Karpas-422 (cell line): ENCODE measurements around the gene DNMT1. TPM values are rescaled to one million over a fixed set of nuclear protein-coding genes. Genes with fewer than 3 reads are reported as not detected.

Source experiments
- DNase-seq: peaks from one replicate; pipeline ENCODE4 v3.0.0-alpha.2; 2015
- H2AFZ ChIP-seq: fragments of 200-600 bp; sonication (generic); 2 replicates; pipeline ENCODE4 v1.6.1; 2014; ENCODE audit warnings: antibody characterized with exemption, low read length, mixed read lengths
- H3K27ac ChIP-seq: fragments of 200-600 bp; sonication (generic); 2 replicates; pipeline ENCODE4 v1.5.1; 2014; ENCODE audit warnings: mild to moderate bottlenecking, low read length, moderate library complexity
- H3K27me3 ChIP-seq: fragments of 200-600 bp; sonication (generic); 2 replicates; pipeline ENCODE4 v1.6.1; 2014; ENCODE audit warnings: low read length, mixed read lengths
- H3K36me3 ChIP-seq: fragments of 200-600 bp; sonication (generic); 2 replicates; pipeline ENCODE4 v1.6.1; 2014; ENCODE audit warnings: low read length, mixed read lengths; ENCODE audit not compliant: insufficient read depth
- H3K4me1 ChIP-seq: fragments of 200-600 bp; sonication (generic); 2 replicates; pipeline ENCODE4 v1.6.1; 2014; ENCODE audit warnings: mild to moderate bottlenecking, low read length, mixed read lengths
- H3K4me2 ChIP-seq: fragments of 200-600 bp; sonication (generic); 2 replicates; pipeline ENCODE4 v1.6.1; 2014; ENCODE audit warnings: low read length, low read depth, mild to moderate bottlenecking; ENCODE audit not compliant: poor library complexity, severe bottlenecking
- H3K4me3 ChIP-seq: fragments of 200-600 bp; sonication (generic); 2 replicates; pipeline ENCODE4 v1.5.1; 2014; ENCODE audit warnings: mild to moderate bottlenecking, antibody characterized with exemption, low read length, mixed read lengths
- H3K79me2 ChIP-seq: fragments of 200-600 bp; sonication (generic); 2 replicates; pipeline ENCODE4 v1.6.1; 2014; ENCODE audit warnings: mild to moderate bottlenecking, low read length, mixed read lengths
- H3K9ac ChIP-seq: fragments of 200-600 bp; sonication (generic); 2 replicates; pipeline ENCODE4 v1.6.0; 2014; ENCODE audit warnings: low read length
- H3K9me2 ChIP-seq: fragments of 200-600 bp; sonication (generic), shearing (Covaris generic); replicated peaks from 2 replicates; pipeline ENCODE4 v1.6.0; 2014; ENCODE audit warnings: mild to moderate bottlenecking, low read length, moderate library complexity; ENCODE audit not compliant: insufficient read depth
- H3K9me3 ChIP-seq: fragments of 300-700, 200-600 bp; sonication (generic); 2 replicates; pipeline ENCODE4 v1.6.1; 2014; ENCODE audit warnings: low read length, mixed read lengths
- H4K20me1 ChIP-seq: fragments of 200-600 bp; sonication (generic); 2 replicates; pipeline ENCODE4 v1.6.1; 2014; ENCODE audit warnings: mild to moderate bottlenecking, antibody characterized with exemption, low read length, low read depth; ENCODE audit not compliant: insufficient read depth
- total RNA-seq: library from RNA; depleted of rRNA; stranded (reverse); fragments of >200 nt; shearing (Covaris generic); gene quantifications from 2 replicates; pipeline ENCODE4 v1.2.3, GENCODE V29; 2014; ENCODE audit warnings: low replicate concordance

Gene DNMT1
- total RNA-seq, 1 experiment from 2014 or later, result 94.9 TPM

- H3K9ac ChIP-seq, result peak overlapping the region; percentile 86
- peak overlapping the region; percentile 79 for H3K4me2 ChIP-seq
- H4K20me1 ChIP-seq, result peaks cover 30% of the 10 kb centered on the region; the same call in 1 of the 2 replicates
- no peaks in the 10 kb centered on the region for H3K27me3 ChIP-seq
- H3K79me2 ChIP-seq, result peaks cover 20% of the 10 kb centered on the region
- H3K27ac ChIP-seq, result peak overlapping the region; percentile 59; the same call in 1 of the 2 replicates
- H3K4me1 ChIP-seq, result peaks cover 15% of the 10 kb centered on the region
- H3K36me3 ChIP-seq, result peaks cover 9% of the 10 kb centered on the region
- peak overlapping the region; percentile 90 for H3K4me3 ChIP-seq
- no peaks in the 10 kb centered on the region for H3K9me3 ChIP-seq
- no peaks in the 10 kb centered on the region for H3K9me2 ChIP-seq
- H2AFZ ChIP-seq, result no peak overlapping the region
- no peak for DNase-seq
These were observed 75.8 kb downstream of the DNMT1 start for GRCh38 chr19:10118960-10119359.

GRCh38 chr19:10116866-10117616, 77.7 kb downstream of the DNMT1 start:
- Histone ChIP-seq H3K27me3 (no peaks in the 10 kb centered on the region), H3K27ac (no peak overlapping the region), H3K79me2 (peaks cover 20% of the 10 kb centered on the region), H3K9ac (no peak overlapping the region), H3K4me1 (peaks cover 8% of the 10 kb centered on the region), H3K9me3 (no peaks in the 10 kb centered on the region), H3K36me3 (peaks cover 9% of the 10 kb centered on the region), H2AFZ (no peak overlapping the region), H3K4me3 (no peak overlapping the region), H4K20me1 (peaks cover 38% of the 10 kb centered on the region; the same call in 1 of the 2 replicates), H3K9me2 (no peaks in the 10 kb centered on the region), H3K4me2 (no peak overlapping the region)
- no peak for DNase-seq

- peaks cover 38% of the 10 kb centered on the region; the same call in 1 of the 2 replicates for H4K20me1 ChIP-seq
- H3K4me1 ChIP-seq, result peaks cover 8% of the 10 kb centered on the region
- H3K27ac ChIP-seq, result no peak overlapping the region
These were observed 78.5 kb downstream of the DNMT1 start for GRCh38 chr19:10116085-10116865.

GRCh38 chr19:10115392-10116084, 79.2 kb downstream of the DNMT1 start:
- Histone ChIP-seq H4K20me1 (peaks cover 38% of the 10 kb centered on the region; the same call in 1 of the 2 replicates), H3K4me3 (no peak overlapping the region), H3K9me2 (no peaks in the 10 kb centered on the region), H3K9ac (no peak overlapping the region), H2AFZ (no peak overlapping the region), H3K27me3 (no peaks in the 10 kb centered on the region), H3K9me3 (no peaks in the 10 kb centered on the region), H3K79me2 (peaks cover 20% of the 10 kb centered on the region), H3K36me3 (peaks cover 11% of the 10 kb centered on the region), H3K27ac (no peak overlapping the region), H3K4me2 (no peak overlapping the region), H3K4me1 (peaks cover 14% of the 10 kb centered on the region)
- peak; percentile 62 for DNase-seq

More at GRCh38 chr19:10116085-10116865, 78.5 kb downstream of the DNMT1 start:
- peaks cover 9% of the 10 kb centered on the region for H3K36me3 ChIP-seq
- no peaks in the 10 kb centered on the region for H3K9me3 ChIP-seq
- no peaks in the 10 kb centered on the region for H3K27me3 ChIP-seq
- H3K9ac ChIP-seq, result no peak overlapping the region
- no peaks in the 10 kb centered on the region for H3K9me2 ChIP-seq
- no peak overlapping the region for H3K4me2 ChIP-seq
- peak; percentile 56 for DNase-seq
- peaks cover 20% of the 10 kb centered on the region for H3K79me2 ChIP-seq
- H2AFZ ChIP-seq, result no peak overlapping the region
- no peak overlapping the region for H3K4me3 ChIP-seq

GRCh38 chr19:10114651-10115391, 79.9 kb downstream of the DNMT1 start:
- no peaks in the 10 kb centered on the region for H3K9me3 ChIP-seq
- no peak overlapping the region for H2AFZ ChIP-seq
- no peak overlapping the region for H3K27ac ChIP-seq
- H3K27me3 ChIP-seq, result no peaks in the 10 kb centered on the region
- no peak overlapping the region for H3K4me2 ChIP-seq
- no peak overlapping the region for H3K9ac ChIP-seq
- peaks cover 20% of the 10 kb centered on the region for H3K79me2 ChIP-seq
- H3K4me1 ChIP-seq, result peaks cover 16% of the 10 kb centered on the region
- peaks cover 12% of the 10 kb centered on the region for H3K36me3 ChIP-seq
- H3K9me2 ChIP-seq, result no peaks in the 10 kb centered on the region
- peak; percentile 85 for DNase-seq
- H4K20me1 ChIP-seq, result peaks cover 38% of the 10 kb centered on the region; the same call in 1 of the 2 replicates
- no peak overlapping the region for H3K4me3 ChIP-seq

GRCh38 chr19:10113964-10114650, 80.6 kb downstream of the DNMT1 start:
- peaks cover 19% of the 10 kb centered on the region for H3K36me3 ChIP-seq

GRCh38 chr19:10113592-10113963, 81.2 kb downstream of the DNMT1 start:
- DNase-seq, result peak; percentile 66
- Histone ChIP-seq H3K9ac (no peak overlapping the region), H3K79me2 (peaks cover 11% of the 10 kb centered on the region), H3K4me1 (peaks cover 17% of the 10 kb centered on the region), H4K20me1 (peaks cover 29% of the 10 kb centered on the region; the same call in 1 of the 2 replicates), H3K9me3 (no peaks in the 10 kb centered on the region), H3K36me3 (peaks cover 21% of the 10 kb centered on the region), H2AFZ (no peak overlapping the region), H3K4me3 (no peak overlapping the region), H3K27ac (no peak overlapping the region), H3K4me2 (no peak overlapping the region), H3K9me2 (no peaks in the 10 kb centered on the region), H3K27me3 (no peaks in the 10 kb centered on the region)

More at GRCh38 chr19:10113964-10114650, 80.6 kb downstream of the DNMT1 start:
- peaks cover 19% of the 10 kb centered on the region for H3K4me1 ChIP-seq
- H3K27me3 ChIP-seq, result no peaks in the 10 kb centered on the region
- H3K27ac ChIP-seq, result no peak overlapping the region
- H3K9me2 ChIP-seq, result no peaks in the 10 kb centered on the region
- no peak overlapping the region for H3K4me2 ChIP-seq
- H3K9me3 ChIP-seq, result no peaks in the 10 kb centered on the region
- peak; percentile 63 for DNase-seq
- no peak overlapping the region for H3K4me3 ChIP-seq
- peaks cover 15% of the 10 kb centered on the region for H3K79me2 ChIP-seq
- H4K20me1 ChIP-seq, result peaks cover 34% of the 10 kb centered on the region; the same call in 1 of the 2 replicates
- no peak overlapping the region for H3K9ac ChIP-seq
- no peak overlapping the region for H2AFZ ChIP-seq
